ENCODE data around the gene CDKL5.
A peak's percentile ranks its signal among the peaks of the same experiment; 100 is the strongest.
"Not testable (repeated sequence)": the region's sequence is repeated elsewhere in the genome, so short reads cannot be mapped to it uniquely, and the experiment has no call there.

The CDKL5 gene

GRCh38 chrX:18575744-18576143, 150.3 kb downstream of the CDKL5 start:
- TF ChIP-seq, protein P1, sequence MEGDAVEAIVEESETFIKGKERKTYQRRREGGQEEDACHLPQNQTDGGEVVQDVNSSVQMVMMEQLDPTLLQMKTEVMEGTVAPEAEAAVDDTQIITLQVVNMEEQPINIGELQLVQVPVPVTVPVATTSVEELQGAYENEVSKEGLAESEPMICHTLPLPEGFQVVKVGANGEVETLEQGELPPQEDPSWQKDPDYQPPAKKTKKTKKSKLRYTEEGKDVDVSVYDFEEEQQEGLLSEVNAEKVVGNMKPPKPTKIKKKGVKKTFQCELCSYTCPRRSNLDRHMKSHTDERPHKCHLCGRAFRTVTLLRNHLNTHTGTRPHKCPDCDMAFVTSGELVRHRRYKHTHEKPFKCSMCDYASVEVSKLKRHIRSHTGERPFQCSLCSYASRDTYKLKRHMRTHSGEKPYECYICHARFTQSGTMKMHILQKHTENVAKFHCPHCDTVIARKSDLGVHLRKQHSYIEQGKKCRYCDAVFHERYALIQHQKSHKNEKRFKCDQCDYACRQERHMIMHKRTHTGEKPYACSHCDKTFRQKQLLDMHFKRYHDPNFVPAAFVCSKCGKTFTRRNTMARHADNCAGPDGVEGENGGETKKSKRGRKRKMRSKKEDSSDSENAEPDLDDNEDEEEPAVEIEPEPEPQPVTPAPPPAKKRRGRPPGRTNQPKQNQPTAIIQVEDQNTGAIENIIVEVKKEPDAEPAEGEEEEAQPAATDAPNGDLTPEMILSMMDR (conservative IDR thresholded peaks at IDR 0.05; ENCODE audit: low read depth): no peak
- CTCF ChIA-PET: interaction anchor here (0.6 kb wide), 1 partner anchor 54 kb away, joined by 3 read pairs; no protein-coding TSS in a partner anchor
- peak overlapping the region; percentile 30; the same call in 1 of the 2 replicates for H3K27ac ChIP-seq
- POLR2A ChIA-PET (ENCODE audit: low non-redundant PET): interaction anchor here (0.5 kb wide), 1 partner anchor 108 kb away, joined by 5 read pairs; no protein-coding TSS in a partner anchor
- DNase-seq (ENCODE audit: low spot score): peak; percentile 4

GRCh38 chrX:18577400-18577799, 152.0 kb downstream of the CDKL5 start:
- no peak for DNase-seq (ENCODE audit: low spot score)

DNA sequence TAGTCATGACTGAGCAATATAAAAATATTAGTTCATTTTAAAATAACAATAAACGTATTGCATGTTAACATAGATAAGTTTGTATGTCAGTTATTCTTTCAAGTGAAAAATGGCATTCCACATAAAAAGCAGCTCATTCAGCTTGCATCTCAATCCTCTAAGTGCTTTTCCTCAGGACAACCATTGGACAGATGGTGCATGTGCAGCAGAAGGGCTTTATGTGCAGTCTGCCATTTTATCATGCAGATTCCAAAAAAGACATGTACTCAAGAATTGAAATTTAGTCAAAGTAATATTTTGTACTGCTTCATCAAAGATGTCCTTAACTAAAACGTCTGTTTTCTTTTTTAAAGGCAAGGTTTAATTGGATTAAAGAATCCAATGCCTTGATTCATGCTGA, 153.1 kb downstream of the CDKL5 start:
- TF ChIP-seq, protein P1 (conservative IDR thresholded peaks at IDR 0.05; ENCODE audit: low read depth): no peak
- CTCF ChIA-PET: no interaction called here
- H3K27ac ChIP-seq: no peak overlapping the region
- POLR2A ChIA-PET (ENCODE audit: low non-redundant PET): no interaction called here
- DNase-seq (ENCODE audit: low spot score): no peak

More at GRCh38 chrX:18577400-18577799, 152.0 kb downstream of the CDKL5 start:
- POLR2A ChIA-PET (ENCODE audit: low non-redundant PET): no interaction called here
- CTCF ChIA-PET: no interaction called here
- no peak overlapping the region for H3K27ac ChIP-seq
- TF ChIP-seq, protein P1 (conservative IDR thresholded peaks at IDR 0.05; ENCODE audit: low read depth): no peak

GRCh38 chrX:18579495-18579894, 154.1 kb downstream of the CDKL5 start:
- DNase-seq (ENCODE audit: low spot score): no peak
- ChIA-PET CTCF (no interaction called here), POLR2A (ENCODE audit: low non-redundant PET) (no interaction called here)
- no peak overlapping the region for H3K27ac ChIP-seq
- TF ChIP-seq, protein P1 (conservative IDR thresholded peaks at IDR 0.05; ENCODE audit: low read depth): no peak

DNA sequence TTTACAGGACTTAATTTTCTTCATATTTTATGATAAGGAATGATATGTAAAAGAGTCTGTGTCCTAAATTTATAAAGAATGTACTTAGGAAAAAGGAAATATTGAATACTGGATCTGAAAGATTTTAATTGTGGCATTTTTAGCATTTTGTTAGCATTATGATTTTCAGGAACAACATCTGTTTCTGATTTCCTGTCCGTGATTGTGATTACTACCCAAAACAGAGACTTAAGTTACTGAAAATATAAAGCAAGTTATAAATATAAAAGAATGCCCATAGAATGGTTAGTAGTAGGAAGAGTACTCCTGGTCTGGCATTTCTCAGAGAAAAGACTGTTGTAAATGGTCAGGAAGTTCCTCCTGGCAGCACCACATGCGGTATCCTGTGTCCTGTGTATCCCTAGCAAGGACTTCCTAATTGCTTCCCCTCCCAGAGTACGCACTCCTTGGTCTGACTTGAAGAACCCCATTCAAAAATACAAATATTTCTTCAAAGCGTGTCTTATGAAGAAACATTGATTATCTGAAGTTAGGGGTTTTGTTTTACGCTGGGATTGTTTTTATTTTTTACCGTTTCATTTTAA, 157.6 kb downstream of the CDKL5 start:
- ChIA-PET CTCF (no interaction called here), POLR2A (ENCODE audit: low non-redundant PET) (no interaction called here)
- DNase-seq (ENCODE audit: low spot score): no peak
- TF ChIP-seq, protein P1 (conservative IDR thresholded peaks at IDR 0.05; ENCODE audit: low read depth): no peak
- H3K27ac ChIP-seq: no peak overlapping the region

- DNase-seq (ENCODE audit: low spot score); POLR2A ChIA-PET (ENCODE audit: low non-redundant PET); CTCF ChIA-PET; H3K27ac ChIP-seq: not testable (repeated sequence)
Measured at GRCh38 chrX:18589292-18589691, 163.9 kb downstream of the CDKL5 start.

DNA sequence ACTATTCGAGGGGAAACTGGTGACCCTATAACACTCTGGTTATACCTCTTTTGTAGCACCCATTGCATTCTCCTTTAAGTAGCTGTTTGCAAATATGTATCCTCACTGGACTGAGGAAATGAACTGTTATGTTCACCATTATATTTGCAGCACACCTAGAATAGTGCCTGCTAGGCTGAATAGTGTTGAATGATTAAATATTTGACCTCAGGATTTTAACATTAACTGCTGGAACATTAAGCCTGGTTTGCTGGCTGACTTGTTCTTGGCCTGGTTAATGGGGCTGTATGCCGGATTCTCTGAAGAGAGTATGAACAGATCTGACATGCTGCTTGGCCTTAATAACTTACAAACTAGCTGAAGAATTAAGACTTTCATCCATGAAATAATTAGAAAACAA, 166.4 kb downstream of the CDKL5 start:
- ChIA-PET CTCF (no interaction called here), POLR2A (ENCODE audit: low non-redundant PET) (no interaction called here)
- TF ChIP-seq, protein P1 (conservative IDR thresholded peaks at IDR 0.05; ENCODE audit: low read depth): no peak
- H3K27ac ChIP-seq: no peak overlapping the region
- no peak for DNase-seq (ENCODE audit: low spot score)
